A549 (cell line): ENCODE measurements around the gene RNF144A. TPM values are rescaled to one million over a fixed set of nuclear protein-coding genes. Genes with fewer than 3 reads are reported as not detected.

Source experiments
- ATAC-seq, 2 experiments: fragments of 200-7000 bp in 1 of 2; fragments of >200 bp in 1 of 2; cut with Nextera tagmentation in 1 of 2; cut with Tn5 transposase in 1 of 2; 3 replicates each; pipeline versions ENCODE4 v1.8.0 to v1.9.1; 2018 to 2020; ENCODE audit warnings: mild to moderate bottlenecking in 1 of 2, moderate library complexity in 1 of 2
- CTCF ChIA-PET: fragments of 300-600 bp; sonication (Branson Sonifier 250); formaldehyde crosslinking; extraction: SDS; loops from one replicate; lab custom pipeline; 2021; ENCODE audit warnings: antibody characterized with exemption, inconsistent platforms; lab: Yijun Ruan, JAX
- POLR2A ChIA-PET: fragments of 350-600 bp; formaldehyde crosslinking; extraction: SDS; loops from one replicate; lab custom pipeline; 2021; ENCODE audit warnings: antibody characterized with exemption, inconsistent platforms; lab: Yijun Ruan, JAX
- DNase-seq, 2 experiments: peaks; one replicate each; pipeline versions ENCODE4 v3.0.0 to v3.0.0-alpha.2; 2011 to 2016; ENCODE audit warnings: low read depth in 1 of 2, low spot score in 1 of 2
- FAIRE-seq: peaks from 2 replicates; lab custom pipeline; 2011; peaks lifted over from hg19 to GRCh38; lab: Jason Lieb, UNC
- H3K27ac ChIP-seq, 2 experiments: fragments of >200 bp; sonication (Bioruptor Twin); formaldehyde crosslinking; 3 replicates each; pipeline ENCODE4 v1.5.1; 2016 to 2017
- H3K4me1 ChIP-seq: fragments of >200 bp; sonication (Bioruptor Twin); formaldehyde crosslinking; 3 replicates; pipeline ENCODE4 v1.6.1; 2016
- H3K4me2 ChIP-seq: fragments of >200 bp; sonication (Bioruptor Twin); formaldehyde crosslinking; 3 replicates; pipeline ENCODE4 v1.6.1; 2016
- H3K4me3 ChIP-seq: fragments of >200 bp; sonication (Bioruptor Twin); formaldehyde crosslinking; 3 replicates; pipeline ENCODE4 v1.5.1; 2016
- H3K9me3 ChIP-seq: fragments of >200 bp; sonication (Bioruptor Twin); formaldehyde crosslinking; 3 replicates; pipeline ENCODE4 v1.6.1; 2016
- CBX8 ChIP-seq: fragments of 200-600 bp; sonication (generic); IDR thresholded peaks from 2 replicates; pipeline ENCODE4 v1.6.1; 2016
- CEBPB ChIP-seq, 2 experiments: fragments of >200 bp in 1 of 2; sonication (Bioruptor Twin) in 1 of 2; formaldehyde crosslinking in 1 of 2; IDR thresholded peaks; 2 replicates each; pipeline ENCODE4 v1.6.1; 2012 to 2016
- FOSL2 ChIP-seq, 2 experiments: fragments of 450-650 bp in 1 of 2; fragments of >200 bp in 1 of 2; sonication (Bioruptor Twin) in 1 of 2; formaldehyde crosslinking; IDR thresholded peaks; 2 replicates each; pipeline versions ENCODE4 v1.5.0 to v1.6.1; 2016 to 2020; ENCODE audit warnings: mild to moderate bottlenecking in 1 of 2, moderate library complexity in 1 of 2
- FOXS1 ChIP-seq: fragments of 250-450 bp; sonication (Bioruptor Pico); IDR thresholded peaks from 2 replicates; pipeline ENCODE4 v1.5.0; 2020; ENCODE audit warnings: mild to moderate bottlenecking, moderate library complexity
- HDAC2 ChIP-seq: fragments of 200-600 bp; sonication (generic); IDR thresholded peaks from 2 replicates; pipeline ENCODE4 v1.6.1; 2016
- HOXB5 ChIP-seq: fragments of 250-450 bp; sonication (Bioruptor Pico); IDR thresholded peaks from 2 replicates; pipeline ENCODE4 v1.5.0; 2020; ENCODE audit warnings: mild to moderate bottlenecking, moderate library complexity
- JUN ChIP-seq, 2 experiments: fragments of >200 bp; sonication (Bioruptor Twin); formaldehyde crosslinking; IDR thresholded peaks; 2 replicates in 1 of 2; 3 replicates in 1 of 2; pipeline ENCODE4 v1.6.1; 2016 to 2017
- KDM5A ChIP-seq: fragments of 200-600 bp; sonication (generic); IDR thresholded peaks from 2 replicates; pipeline ENCODE4 v1.6.1; 2016; ENCODE audit warnings: antibody characterized with exemption, mild to moderate bottlenecking
- MAX ChIP-seq: IDR thresholded peaks from 2 replicates; pipeline ENCODE4 v1.6.1; 2012
- MAZ ChIP-seq: fragments of 150-350 bp; IDR thresholded peaks from 2 replicates; pipeline ENCODE4 v1.6.1; 2014; ENCODE audit warnings: antibody characterized with exemption, low read depth, low read length, borderline replicate concordance
- MYC ChIP-seq: IDR thresholded peaks from 2 replicates; pipeline ENCODE4 v1.6.1; 2012; ENCODE audit warnings: mild to moderate bottlenecking, inconsistent platforms, low read length, improper control_type of control experiment, borderline replicate concordance
- PBX3 ChIP-seq: IDR thresholded peaks from 2 replicates; pipeline ENCODE4 v1.6.1; 2012
- RAD21 ChIP-seq, 2 experiments: fragments of >200 bp in 1 of 2; sonication (Bioruptor Twin) in 1 of 2; formaldehyde crosslinking in 1 of 2; IDR thresholded peaks in 1 of 2; conservative IDR thresholded peaks in 1 of 2; 2 replicates in 1 of 2; 3 replicates in 1 of 2; pipeline ENCODE4 v1.6.1; 2012 to 2018; ENCODE audit warnings: inconsistent platforms in 1 of 2
- RCOR1 ChIP-seq: fragments of 150-350 bp; IDR thresholded peaks from 2 replicates; pipeline ENCODE4 v1.6.1; 2014; ENCODE audit warnings: antibody characterized with exemption, low read length, low read depth
- REST ChIP-seq: fragments of 200-600 bp; sonication (generic); IDR thresholded peaks from 2 replicates; pipeline ENCODE4 v1.6.1; 2016; ENCODE audit warnings: antibody characterized with exemption, mild to moderate bottlenecking, moderate library complexity
- RFX5 ChIP-seq: fragments of 450-650 bp; IDR thresholded peaks from 2 replicates; pipeline ENCODE4 v1.7.1; 2014; ENCODE audit warnings: antibody characterized with exemption, mild to moderate bottlenecking, moderate library complexity
- SMC3 ChIP-seq: fragments of >200 bp; sonication (Bioruptor Twin); formaldehyde crosslinking; IDR thresholded peaks from 3 replicates; pipeline ENCODE4 v1.6.1; 2018; ENCODE audit warnings: inconsistent platforms
- TFCP2L1 ChIP-seq: fragments of 250-450 bp; sonication (Bioruptor Pico); IDR thresholded peaks from 2 replicates; pipeline ENCODE4 v1.5.0; 2021; ENCODE audit warnings: mild to moderate bottlenecking
- ZNF302 ChIP-seq: fragments of 250-450 bp; sonication (Bioruptor Pico); IDR thresholded peaks from 2 replicates; pipeline ENCODE4 v1.9.0; 2021; ENCODE audit warnings: inconsistent platforms, mild to moderate bottlenecking, moderate library complexity
- ZSCAN20 ChIP-seq: fragments of 250-450 bp; sonication (Bioruptor Pico); IDR thresholded peaks from 2 replicates; pipeline ENCODE4 v1.8.0; 2022; ENCODE audit warnings: mild to moderate bottlenecking, moderate library complexity
- WGBS: methylation state at CpG from one replicate; pipeline ENCODE4 v1.1.6; 2017; ENCODE audit errors: missing lambda C conversion rate; 5-methylcytosine and 5-hydroxymethylcytosine counted together
- polyA plus RNA-seq, 4 experiments: library from polyadenylated mRNA; depleted of rRNA in 3 of 4; stranded (reverse); fragments of >200 nt; fragmentation: RNase III in 1 of 4; extraction: RNeasy Plus Mini Kit Qiagen cat#74134 plus additional on column Dnase treatment in 1 of 4; gene quantifications; 2 replicates in 3 of 4; 3 replicates in 1 of 4; pipeline ENCODE4 v1.2.3, GENCODE V29; 2011 to 2017
- TF ChIP-seq, protein P1 (sequence below): IDR thresholded peaks from 2 replicates; pipeline ENCODE4 v1.6.1; 2012; ENCODE audit warnings: low read depth, borderline replicate concordance

RNF144A gene
- polyA plus RNA-seq, 2 of the 4 experiments (the other 2 are of a cell fraction): 4.4 to 9.6 TPM

DNA sequence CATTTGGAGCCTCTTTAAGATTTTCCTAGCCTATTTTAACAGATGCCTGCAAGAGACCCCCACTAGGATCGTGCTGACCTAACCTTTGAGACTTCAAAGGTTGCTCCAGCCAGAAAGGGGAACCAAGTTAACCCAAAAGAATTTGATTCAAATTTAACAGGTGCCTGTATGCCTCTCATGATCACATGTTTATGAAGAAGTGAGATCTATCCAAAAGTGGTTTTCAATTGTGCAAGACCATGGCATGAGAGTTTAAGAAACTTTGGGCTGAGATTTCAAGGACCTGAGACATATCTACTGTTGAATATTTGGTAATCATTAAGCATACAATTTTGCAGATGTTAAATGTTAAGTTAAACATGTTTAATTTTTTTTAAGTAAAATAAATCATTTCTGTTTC, 40.9 kb upstream of the RNF144A start:
- ChIA-PET POLR2A (no interaction called here), CTCF (no interaction called here)

DNA sequence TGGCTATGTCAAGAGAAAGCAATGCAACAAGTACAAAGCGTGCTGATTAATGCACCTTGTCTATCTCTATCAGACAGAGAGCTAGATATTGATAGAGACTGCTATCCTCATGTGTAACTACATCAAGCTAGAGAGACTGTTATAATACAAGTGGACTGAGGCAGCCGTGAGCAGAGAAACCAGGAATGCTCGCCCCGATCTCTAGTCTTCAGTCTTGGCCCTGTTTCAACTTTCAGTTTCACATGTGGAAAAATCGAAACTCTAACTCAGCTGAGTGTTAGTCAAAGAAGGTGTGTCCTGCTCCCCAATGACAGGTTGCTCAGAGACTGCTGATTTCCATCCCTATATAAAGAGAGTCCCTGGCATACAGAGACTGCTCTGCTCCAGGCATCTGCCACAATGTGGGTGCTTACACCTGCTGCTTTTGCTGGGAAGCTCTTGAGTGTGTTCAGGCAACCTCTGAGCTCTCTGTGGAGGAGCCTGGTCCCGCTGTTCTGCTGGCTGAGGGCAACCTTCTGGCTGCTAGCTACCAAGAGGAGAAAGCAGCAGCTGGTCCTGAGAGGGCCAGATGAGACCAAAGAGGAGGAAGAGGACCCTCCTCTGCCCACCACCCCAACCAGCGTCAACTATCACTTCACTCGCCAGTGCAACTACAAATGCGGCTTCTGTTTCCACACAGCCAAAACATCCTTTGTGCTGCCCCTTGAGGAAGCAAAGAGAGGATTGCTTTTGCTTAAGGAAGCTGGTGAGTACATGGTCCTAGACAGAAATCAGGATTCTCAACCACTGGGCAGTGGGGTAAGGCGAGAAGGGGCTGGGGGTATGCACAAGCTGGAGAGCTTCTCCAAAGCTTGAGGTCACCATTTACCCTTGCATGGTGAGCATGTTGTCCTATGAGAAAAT, 39.6 kb upstream of the RNF144A start, which contains the start of gene RSAD2:
Gene RSAD2, plus strand, starts transcription at position 376 of the 903 bp plus-strand sequence. Its CDS starts 24 bp downstream, at position 400.
- DNase-seq (no peak), FAIRE-seq (no peak), ATAC-seq (peak; percentile 64 to 77)
- H3K9me3 ChIP-seq: peaks cover 8% of the 10 kb centered on the region; the same call in 2 of the 3 replicates
- WGBS: 13% methylated on average over 10 of the region's 10 CpGs
- H3K27ac ChIP-seq: no peak within 1 kb of the TSS
- CTCF ChIA-PET: interaction anchor here (1.4 to 1.9 kb wide), 3 partner anchors 12 to 167 kb away, joined by 3 to 7 read pairs (median 4); partner anchors contain the start of gene CMPK2
- peak within 1 kb of the TSS; percentile 20 for H3K4me3 ChIP-seq
- POLR2A ChIA-PET: no interaction called here
- peak within 1 kb of the TSS; percentile 72 for H3K4me2 ChIP-seq
- H3K4me1 ChIP-seq: peaks cover 4% of the 10 kb centered on the region; the same call in 1 of the 3 replicates
- TF ChIP-seq MAZ: no peak
- 0 out of 2 replicates have a peak, but pooled peaks have one; percentile 1 for TF ChIP-seq CBX8

More for the DNA sequence above, 40.9 kb upstream of the RNF144A start:
- H3K4me3 ChIP-seq: no peak overlapping the region
- ATAC-seq (no peak), DNase-seq (no peak), FAIRE-seq (no peak)
- peaks cover 8% of the 10 kb centered on the region; the same call in 2 of the 3 replicates for H3K9me3 ChIP-seq
- H3K4me2 ChIP-seq: no peak overlapping the region
- no peak for TF ChIP-seq KDM5A
- TF ChIP-seq ZNF302 (CRISPR knock-in tag): no peak
- TF ChIP-seq RFX5: no peak
- TF ChIP-seq, protein P1, sequence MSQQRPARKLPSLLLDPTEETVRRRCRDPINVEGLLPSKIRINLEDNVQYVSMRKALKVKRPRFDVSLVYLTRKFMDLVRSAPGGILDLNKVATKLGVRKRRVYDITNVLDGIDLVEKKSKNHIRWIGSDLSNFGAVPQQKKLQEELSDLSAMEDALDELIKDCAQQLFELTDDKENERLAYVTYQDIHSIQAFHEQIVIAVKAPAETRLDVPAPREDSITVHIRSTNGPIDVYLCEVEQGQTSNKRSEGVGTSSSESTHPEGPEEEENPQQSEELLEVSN: no peak
- no peak for TF ChIP-seq HDAC2
- WGBS: 4% methylated on average over 1 of the region's 1 CpG
- peaks cover 4% of the 10 kb centered on the region; the same call in 1 of the 3 replicates for H3K4me1 ChIP-seq
- H3K27ac ChIP-seq: no peak overlapping the region

- 2% methylated on average over 4 of the region's 4 CpGs for WGBS
- H3K9me3 ChIP-seq: peaks cover 8% of the 10 kb centered on the region; the same call in 2 of the 3 replicates
Measured at GRCh38 chr2:6878549-6878948, 38.7 kb upstream of the RNF144A start.

GRCh38 chr2:6879011-6879410, 38.2 kb upstream of the RNF144A start:
- TF ChIP-seq REST (no peak), MAZ (no peak), HDAC2 (no peak), SMC3 (no peak), RAD21 (conservative IDR thresholded peaks at IDR 0.05 in 1 of 2, IDR thresholded peaks at IDR 0.05 in 1 of 2) (no peak), PBX3 (no peak), ZSCAN20 (no peak), CEBPB (IDR thresholded peaks at IDR 0.05) (no peak), HOXB5 (CRISPR knock-in tag) (no peak), FOSL2 (IDR thresholded peaks at IDR 0.05) (no peak), FOSL2 (CRISPR knock-in tag; IDR thresholded peaks at IDR 0.05) (no peak)
- Histone ChIP-seq H3K4me3 (no peak overlapping the region), H3K4me2 (no peak overlapping the region), H3K9me3 (peaks cover 5% of the 10 kb centered on the region; the same call in 2 of the 3 replicates), H3K27ac (no peak overlapping the region), H3K4me1 (peaks cover 4% of the 10 kb centered on the region; the same call in 1 of the 3 replicates)
- ChIA-PET POLR2A (interaction anchor here (0.7 kb wide), 1 partner anchor 193 kb away, joined by 4 read pairs; no protein-coding TSS in a partner anchor), CTCF (interaction anchor here (1.9 kb wide), 1 partner anchor 13 kb away, joined by 7 read pairs; the partner anchor contains the start of gene CMPK2)
- WGBS: 0% methylated on average over 2 of the region's 2 CpGs
- ATAC-seq (no peak), FAIRE-seq (no peak), DNase-seq (no peak)

More at GRCh38 chr2:6878549-6878948, 38.7 kb upstream of the RNF144A start:
- no peak for ATAC-seq
- Histone ChIP-seq H3K4me2 (no peak overlapping the region), H3K4me3 (no peak overlapping the region), H3K4me1 (peaks cover 4% of the 10 kb centered on the region; the same call in 1 of the 3 replicates), H3K27ac (no peak overlapping the region)
- FAIRE-seq: no peak
- DNase-seq: no peak
- TF ChIP-seq TFCP2L1 (CRISPR knock-in tag) (no peak), MAX (no peak), FOXS1 (no peak), JUN (IDR thresholded peaks at IDR 0.05) (no peak), ZSCAN20 (no peak), FOSL2 (IDR thresholded peaks at IDR 0.05) (no peak), FOSL2 (CRISPR knock-in tag; IDR thresholded peaks at IDR 0.05) (no peak), RCOR1 (no peak), MYC (no peak)
- ChIA-PET CTCF (interaction anchor here (1.9 kb wide), 1 partner anchor 13 kb away, joined by 7 read pairs; the partner anchor contains the start of gene CMPK2), POLR2A (no interaction called here)
